Cerebellar nuclear complex (tissue), 1 donor: ENCODE data around the gene SQSTM1.
"Not testable (repeated sequence)": the region's sequence is repeated elsewhere in the genome, so short reads cannot be mapped to it uniquely, and the experiment has no call there.

Experiments
- DNase-seq, 2 experiments: peaks; one replicate each; lab custom pipeline; 2025; lab: John Stamatoyannopoulos, UW

Gene SQSTM1

GRCh38 chr5:179824745-179825112, 4.0 kb downstream of the SQSTM1 start:
- DNase-seq = no peak

GRCh38 chr5:179825655-179826182, 5.0 kb downstream of the SQSTM1 start:
- DNase-seq = peak; percentile 59 to 66

GRCh38 chr5:179827680-179828079, 7.0 kb downstream of the SQSTM1 start:
- DNase-seq = no peak

- peak in 1 of 2 experiments; percentile 31 for DNase-seq
Measured at GRCh38 chr5:179828756-179829421, 8.2 kb downstream of the SQSTM1 start.

- DNase-seq = no peak
Measured at GRCh38 chr5:179829732-179830435, 9.2 kb downstream of the SQSTM1 start.

GRCh38 chr5:179830818-179831468, 10.2 kb downstream of the SQSTM1 start:
- no peak for DNase-seq

- DNase-seq = no peak
Measured at GRCh38 chr5:179832039-179832745, 11.5 kb downstream of the SQSTM1 start.

- DNase-seq = peak; percentile 20 to 41
Measured at GRCh38 chr5:179833056-179833708, 12.5 kb downstream of the SQSTM1 start.

- no peak for DNase-seq
Measured at GRCh38 chr5:179833709-179834070, 13.0 kb downstream of the SQSTM1 start.

- DNase-seq = no peak
Measured at GRCh38 chr5:179834120-179834519, 13.4 kb downstream of the SQSTM1 start.

- not testable (repeated sequence) for DNase-seq
Measured at GRCh38 chr5:179834871-179835270, 14.2 kb downstream of the SQSTM1 start.

GRCh38 chr5:179836225-179837019, 15.7 kb downstream of the SQSTM1 start:
- DNase-seq = no peak

- no peak for DNase-seq
Measured at GRCh38 chr5:179837076-179838011, 16.6 kb downstream of the SQSTM1 start.

GRCh38 chr5:179839328-179840256, 18.9 kb downstream of the SQSTM1 start:
- DNase-seq = no peak

GRCh38 chr5:179840321-179840720, 19.6 kb downstream of the SQSTM1 start:
- no peak for DNase-seq

- DNase-seq = no peak
Measured at GRCh38 chr5:179840766-179841165, 20.1 kb downstream of the SQSTM1 start.

GRCh38 chr5:179841621-179842020, 20.9 kb downstream of the SQSTM1 start:
- no peak for DNase-seq

GRCh38 chr5:179852993-179853547, 32.4 kb downstream of the SQSTM1 start:
- no peak for DNase-seq
